Hepatocyte (in vitro differentiated cells): Measurements from ENCODE around the gene QDPR.

ENCODE experiments used
- EZH2 ChIP-seq: fragments of 200-600 bp; sonication (generic); IDR thresholded peaks from 2 replicates; pipeline ENCODE4 v1.6.1; 2016; ENCODE audit warnings: antibody characterized with exemption, mild to moderate bottlenecking, borderline replicate concordance
- TF ChIP-seq, protein P1 (sequence below): fragments of 200-600 bp; sonication (generic); IDR thresholded peaks from 2 replicates; pipeline ENCODE4 v1.5.1; 2016; ENCODE audit warnings: antibody characterized with exemption, mild to moderate bottlenecking; ENCODE audit not compliant: poor library complexity

DNA sequence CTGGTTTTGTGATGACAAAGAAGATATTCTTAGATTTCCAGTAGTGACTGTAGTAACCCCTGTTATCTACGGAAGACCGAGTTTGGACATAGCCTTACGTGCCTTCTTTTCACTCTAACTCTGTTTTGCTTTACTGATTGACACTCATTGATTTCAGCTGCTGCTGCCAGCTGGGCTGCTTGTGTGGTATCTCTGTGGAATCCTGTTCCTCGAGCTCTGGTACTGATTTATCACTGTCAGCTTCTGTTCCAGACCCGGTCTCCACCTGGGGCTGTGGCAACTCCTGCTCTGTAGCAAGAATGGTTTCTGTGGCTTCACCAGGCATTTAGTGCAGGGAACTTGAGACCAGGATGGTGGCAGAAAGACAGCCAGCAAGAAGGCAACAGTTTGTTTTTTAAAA, 40.5 kb upstream of the QDPR start:
- TF ChIP-seq, protein P1, sequence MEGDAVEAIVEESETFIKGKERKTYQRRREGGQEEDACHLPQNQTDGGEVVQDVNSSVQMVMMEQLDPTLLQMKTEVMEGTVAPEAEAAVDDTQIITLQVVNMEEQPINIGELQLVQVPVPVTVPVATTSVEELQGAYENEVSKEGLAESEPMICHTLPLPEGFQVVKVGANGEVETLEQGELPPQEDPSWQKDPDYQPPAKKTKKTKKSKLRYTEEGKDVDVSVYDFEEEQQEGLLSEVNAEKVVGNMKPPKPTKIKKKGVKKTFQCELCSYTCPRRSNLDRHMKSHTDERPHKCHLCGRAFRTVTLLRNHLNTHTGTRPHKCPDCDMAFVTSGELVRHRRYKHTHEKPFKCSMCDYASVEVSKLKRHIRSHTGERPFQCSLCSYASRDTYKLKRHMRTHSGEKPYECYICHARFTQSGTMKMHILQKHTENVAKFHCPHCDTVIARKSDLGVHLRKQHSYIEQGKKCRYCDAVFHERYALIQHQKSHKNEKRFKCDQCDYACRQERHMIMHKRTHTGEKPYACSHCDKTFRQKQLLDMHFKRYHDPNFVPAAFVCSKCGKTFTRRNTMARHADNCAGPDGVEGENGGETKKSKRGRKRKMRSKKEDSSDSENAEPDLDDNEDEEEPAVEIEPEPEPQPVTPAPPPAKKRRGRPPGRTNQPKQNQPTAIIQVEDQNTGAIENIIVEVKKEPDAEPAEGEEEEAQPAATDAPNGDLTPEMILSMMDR, result no peak
- TF ChIP-seq EZH2, result no peak
